HG03108 (cell line): Measurements from ENCODE around the gene MAD2L2.

ENCODE experiments used
- ATAC-seq: cut with Tn5 transposase; IDR thresholded peaks from one replicate; pipeline ENCODE4 v1.9.1; 2021; ENCODE audit warnings: moderate library complexity; ENCODE audit not compliant: unreplicated experiment

The MAD2L2 gene

GRCh38 chr1:11681071-11681771 lies at the start of gene MAD2L2:
TSS of gene MAD2L2 (minus strand) at chr1:11681148. CDS start at chr1:11680601, 547 bp downstream.
- ATAC-seq, result peak; percentile 87

DNA sequence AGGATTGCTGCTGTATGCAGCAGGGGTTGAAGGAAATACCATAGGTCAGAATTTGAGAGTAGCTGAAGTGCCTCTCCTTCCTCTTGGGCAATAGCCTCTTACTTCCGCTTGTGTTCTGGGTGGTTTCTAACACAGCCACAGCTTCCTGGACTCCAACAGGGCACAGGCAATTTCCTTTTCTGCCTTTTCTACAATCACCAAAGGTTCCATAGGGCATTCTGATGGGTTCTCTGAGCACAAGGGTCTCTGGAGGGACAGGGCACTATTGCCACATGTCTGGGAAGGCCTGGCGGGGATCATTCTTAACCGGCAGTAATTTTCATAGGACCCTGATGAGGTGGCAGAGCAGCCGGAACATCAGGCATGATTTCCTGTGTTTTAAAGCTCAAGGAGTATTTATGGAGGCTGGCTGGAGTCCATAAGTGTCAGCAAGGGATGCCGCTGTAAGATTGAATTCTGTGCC lies 49.5 kb upstream of the MAD2L2 start:
- ATAC-seq, result peak; percentile 58

DNA sequence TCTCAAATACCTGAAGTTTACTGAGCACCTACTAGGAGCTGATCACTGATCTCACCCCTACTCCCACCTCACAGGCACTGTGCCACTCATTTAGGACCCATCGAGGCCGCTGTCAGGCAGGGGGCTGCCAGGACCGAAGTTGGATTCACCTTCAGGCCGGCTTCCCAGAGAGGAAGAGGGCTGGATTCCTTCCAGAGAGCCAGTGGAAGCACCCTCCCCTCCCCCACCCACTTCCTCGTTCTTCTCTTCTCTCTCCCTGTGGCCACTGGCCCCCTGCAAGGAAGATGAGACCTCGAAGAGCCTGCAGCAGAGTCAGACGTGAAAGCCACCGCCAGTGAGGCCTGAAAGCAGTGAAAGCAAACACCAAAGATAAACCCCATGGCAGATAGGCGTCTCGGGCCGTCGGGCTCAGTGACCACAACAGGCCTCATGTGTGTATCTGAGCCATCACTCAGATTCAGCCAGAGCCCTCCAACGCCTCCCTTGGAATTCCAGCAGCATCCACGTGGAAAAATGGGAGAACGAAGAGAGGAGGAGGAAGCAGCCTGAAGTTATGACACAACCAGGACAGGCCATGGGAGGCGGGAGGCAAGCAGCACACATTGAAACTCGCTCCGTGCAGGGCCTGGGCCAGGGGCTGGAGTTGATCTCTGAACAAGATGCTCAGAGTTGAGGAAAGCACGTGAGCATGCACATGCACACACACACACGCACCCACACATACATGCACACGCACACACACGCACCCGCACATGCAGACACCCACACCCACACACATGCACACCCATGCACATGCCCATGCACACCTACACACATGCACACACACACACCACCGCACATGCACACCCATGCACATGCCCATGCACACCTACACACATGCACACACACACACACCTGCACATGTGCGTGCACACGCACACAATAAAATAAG lies 48.8 kb upstream of the MAD2L2 start:
- no peak for ATAC-seq

- no peak for ATAC-seq
Observed at GRCh38 chr1:11729155-11729497, 48.2 kb upstream of the MAD2L2 start.

GRCh38 chr1:11728126-11728806 lies 47.3 kb upstream of the MAD2L2 start:
- ATAC-seq, result no peak

GRCh38 chr1:11727119-11727518 lies 46.2 kb upstream of the MAD2L2 start:
- ATAC-seq, result no peak

GRCh38 chr1:11725616-11726015 lies 44.7 kb upstream of the MAD2L2 start:
- no peak for ATAC-seq

- no peak for ATAC-seq
Observed at GRCh38 chr1:11722538-11722937, 41.6 kb upstream of the MAD2L2 start.

- ATAC-seq, result no peak
Observed at GRCh38 chr1:11721311-11721710, 40.4 kb upstream of the MAD2L2 start.

GRCh38 chr1:11720525-11720924 lies 39.6 kb upstream of the MAD2L2 start:
- ATAC-seq, result no peak

GRCh38 chr1:11720033-11720376 lies 39.1 kb upstream of the MAD2L2 start:
- ATAC-seq, result no peak

DNA sequence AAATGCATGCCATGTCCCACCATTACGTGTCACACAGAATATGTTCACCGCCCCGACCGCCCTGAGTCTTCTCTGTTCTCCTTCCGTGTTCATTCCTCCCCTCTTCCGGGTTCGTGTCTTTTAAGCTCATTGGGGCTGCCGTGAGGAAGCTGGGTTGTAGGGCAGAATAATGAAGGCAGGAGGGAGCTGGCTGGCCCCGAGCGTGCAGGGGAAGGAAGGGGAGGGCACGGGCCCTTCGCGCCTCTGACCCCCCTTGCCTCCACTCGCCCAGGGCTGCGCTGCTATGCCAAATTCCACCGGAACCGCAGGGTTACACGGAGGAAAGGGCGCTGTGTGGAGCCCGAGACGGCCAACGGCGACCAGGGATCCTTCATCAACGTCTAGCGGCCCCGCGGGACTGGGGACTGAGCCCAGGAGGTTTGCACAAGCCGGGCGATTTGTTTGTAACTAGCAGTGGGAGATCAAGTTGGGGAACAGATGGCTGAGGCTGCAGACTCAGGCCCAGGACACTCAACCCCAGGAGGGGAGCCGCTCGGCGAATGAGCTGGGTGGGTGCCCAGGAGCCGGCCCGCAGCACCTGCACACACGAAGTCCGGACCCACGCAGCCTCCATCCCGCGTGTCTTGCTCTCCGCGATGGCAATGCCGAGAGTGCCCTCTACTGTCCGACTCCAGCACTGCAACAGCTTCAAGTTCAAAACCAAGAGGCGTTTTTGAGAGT lies 38.5 kb upstream of the MAD2L2 start:
- no peak for ATAC-seq

- no peak for ATAC-seq
Observed at GRCh38 chr1:11714831-11715575, 34.1 kb upstream of the MAD2L2 start.

DNA sequence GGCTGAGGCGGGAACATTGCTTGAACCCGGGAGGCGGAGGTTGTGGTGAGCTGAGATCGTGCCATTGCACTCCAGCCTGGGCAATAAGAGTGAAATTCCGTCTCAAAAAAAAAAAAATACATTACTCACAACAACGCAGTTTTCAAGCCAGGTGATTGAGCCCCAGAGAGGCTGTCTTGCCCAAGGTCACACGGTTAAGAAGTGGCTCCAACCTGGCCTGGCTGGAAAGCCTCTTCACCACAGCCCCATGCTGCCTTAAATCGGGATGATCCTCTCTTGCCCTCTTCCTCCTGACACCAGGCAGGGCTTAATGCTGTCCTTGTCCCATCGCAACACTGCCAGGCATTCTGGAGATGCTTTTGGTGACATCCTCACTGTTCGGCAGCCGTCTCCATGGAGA lies 32.1 kb upstream of the MAD2L2 start:
- no peak for ATAC-seq

DNA sequence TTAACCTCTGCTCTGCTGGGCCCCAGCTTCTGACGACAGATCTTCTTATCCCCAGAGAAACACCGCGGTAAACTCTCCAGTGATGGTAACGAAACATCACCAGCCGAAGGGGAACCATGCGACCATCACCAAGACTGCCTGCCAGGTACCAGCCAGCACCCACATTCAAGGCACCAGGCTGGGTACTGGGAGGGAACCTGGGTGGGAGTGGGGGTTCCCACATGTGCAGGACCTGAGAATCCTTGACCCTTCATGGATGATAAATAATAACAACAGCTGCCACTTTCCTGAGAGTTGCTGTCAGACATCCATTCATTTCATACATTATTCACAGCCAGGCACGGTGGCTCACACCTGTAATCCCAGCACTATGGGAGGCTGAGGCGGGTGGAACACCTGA lies 31.3 kb upstream of the MAD2L2 start:
- no peak for ATAC-seq

- ATAC-seq, result no peak
Observed at GRCh38 chr1:11711490-11711889, 30.5 kb upstream of the MAD2L2 start.

GRCh38 chr1:11708554-11709350 lies 27.8 kb upstream of the MAD2L2 start:
- no peak for ATAC-seq

GRCh38 chr1:11707621-11708276 lies 26.8 kb upstream of the MAD2L2 start:
- no peak for ATAC-seq

- no peak for ATAC-seq
Observed at GRCh38 chr1:11706292-11706691, 25.3 kb upstream of the MAD2L2 start.
